Ammon's horn (tissue), 1 donor: Measurements from ENCODE around the gene ADCY1.

ENCODE experiments used
- DNase-seq: peaks from one replicate; pipeline ENCODE4 v3.0.0-alpha.2; 2016; ENCODE audit warnings: low spot score

ADCY1 gene

DNA sequence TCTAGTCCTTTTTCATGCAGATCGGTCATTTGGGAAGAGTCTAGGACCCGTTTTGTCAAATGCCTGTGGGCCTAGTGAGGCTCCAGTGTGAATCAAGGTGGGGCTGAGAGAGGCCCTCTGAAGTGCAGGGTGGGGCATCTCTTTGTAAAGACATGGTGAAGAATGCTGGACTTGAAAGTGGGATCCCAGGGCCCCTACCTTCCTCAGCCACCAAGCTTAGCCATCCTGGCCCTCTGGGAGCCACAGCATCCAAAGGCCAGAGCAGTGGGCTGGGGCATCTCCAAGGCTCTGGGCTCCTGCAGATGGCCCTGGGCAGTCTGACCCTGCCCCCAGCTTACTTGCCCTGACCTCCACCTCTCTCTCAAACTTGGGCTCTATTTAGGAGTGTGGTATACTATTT is 78.5 kb downstream of the ADCY1 start:
- no peak for DNase-seq

DNA sequence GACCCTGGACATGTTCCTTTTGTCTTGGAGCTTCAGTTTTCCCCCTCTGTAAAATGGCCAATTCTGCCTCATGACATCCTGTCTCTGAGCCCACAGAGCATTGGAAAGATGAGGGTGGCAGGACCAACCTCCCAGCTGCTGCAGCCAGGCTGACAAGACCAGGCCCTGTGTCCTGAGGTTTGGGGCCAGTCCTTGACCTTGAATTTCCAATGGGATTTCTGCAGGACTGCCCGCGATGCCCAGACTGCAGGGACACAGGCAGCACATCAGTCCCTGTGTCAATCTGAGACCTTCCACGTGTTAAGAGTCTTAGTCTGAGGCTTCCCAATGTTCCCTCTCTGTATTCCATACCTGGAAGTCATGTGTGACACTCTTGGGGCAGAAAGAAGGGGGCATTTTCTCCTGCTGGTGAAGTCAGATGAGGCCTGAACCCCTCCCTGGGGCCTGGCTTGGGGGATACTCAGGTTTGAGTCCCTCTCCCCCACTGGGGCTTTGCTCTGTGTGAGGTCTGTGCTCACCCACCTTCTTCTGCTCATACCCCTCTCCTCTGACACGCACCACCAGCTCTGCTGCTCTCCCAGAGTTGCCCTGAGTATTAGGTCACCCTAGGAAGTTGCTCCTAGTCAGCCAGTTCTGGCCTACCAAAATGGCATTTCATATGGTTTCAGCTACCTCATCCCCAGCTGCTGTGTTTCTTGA is 79.2 kb downstream of the ADCY1 start:
- DNase-seq = no peak

DNA sequence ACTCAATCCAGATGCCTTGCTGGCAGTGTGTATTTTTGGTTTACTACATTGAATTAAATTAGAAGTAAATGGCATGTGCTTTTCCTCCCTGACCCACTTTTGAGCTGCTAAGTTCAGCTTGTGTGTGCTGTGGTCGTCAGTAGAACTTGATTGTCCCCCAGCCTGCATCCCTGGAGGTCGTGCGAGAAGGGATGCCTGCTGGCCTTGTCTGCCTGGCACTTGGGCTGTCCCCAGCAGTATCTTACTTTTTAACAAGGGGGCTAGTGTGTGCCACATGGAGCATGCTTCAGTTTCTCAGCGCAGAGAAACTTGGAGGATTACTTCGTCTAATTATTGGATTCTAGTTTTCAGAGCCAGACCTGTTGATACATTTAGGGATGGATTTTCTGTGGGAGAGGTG is 80.2 kb downstream of the ADCY1 start:
- no peak for DNase-seq

DNA sequence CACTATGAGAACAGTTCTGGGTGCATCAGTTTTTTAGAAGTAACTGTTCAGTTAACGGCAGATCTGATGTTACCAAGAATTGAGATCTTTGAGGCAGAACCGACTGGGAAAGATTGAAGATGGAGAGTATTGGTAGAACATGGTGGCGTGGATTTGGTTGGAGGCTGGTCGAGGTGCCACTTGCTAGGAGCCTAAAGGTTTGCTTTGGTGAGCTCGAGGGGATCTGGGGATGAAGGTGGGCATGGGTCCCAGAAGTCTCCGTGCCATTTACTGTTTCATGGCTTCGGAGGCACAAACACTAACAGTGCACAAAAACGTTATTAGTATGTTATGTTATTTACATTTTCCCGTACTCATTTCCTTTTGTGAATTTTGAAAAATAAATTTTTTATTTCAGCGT is 81.4 kb downstream of the ADCY1 start:
- no peak for DNase-seq

DNA sequence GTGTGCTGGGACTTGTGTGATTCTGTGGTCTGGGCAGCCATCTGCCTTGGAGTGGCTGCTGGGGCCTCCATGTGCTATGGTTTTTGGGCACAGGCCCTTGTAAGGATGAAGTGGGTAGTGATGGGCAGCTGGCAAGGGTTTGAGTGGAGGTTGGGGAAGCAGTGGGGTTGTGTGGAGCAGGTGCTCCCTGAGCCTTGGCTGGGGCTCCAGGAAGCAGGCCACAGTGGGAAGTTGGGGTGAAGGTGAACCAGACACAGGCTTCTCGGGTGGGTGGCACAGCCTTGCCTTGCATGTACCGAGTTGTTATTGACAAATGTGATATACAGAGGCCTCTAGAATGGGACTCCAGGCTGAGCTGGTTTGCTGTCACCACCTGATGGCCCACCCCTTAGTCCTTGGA is 82.3 kb downstream of the ADCY1 start:
- no peak for DNase-seq

DNA sequence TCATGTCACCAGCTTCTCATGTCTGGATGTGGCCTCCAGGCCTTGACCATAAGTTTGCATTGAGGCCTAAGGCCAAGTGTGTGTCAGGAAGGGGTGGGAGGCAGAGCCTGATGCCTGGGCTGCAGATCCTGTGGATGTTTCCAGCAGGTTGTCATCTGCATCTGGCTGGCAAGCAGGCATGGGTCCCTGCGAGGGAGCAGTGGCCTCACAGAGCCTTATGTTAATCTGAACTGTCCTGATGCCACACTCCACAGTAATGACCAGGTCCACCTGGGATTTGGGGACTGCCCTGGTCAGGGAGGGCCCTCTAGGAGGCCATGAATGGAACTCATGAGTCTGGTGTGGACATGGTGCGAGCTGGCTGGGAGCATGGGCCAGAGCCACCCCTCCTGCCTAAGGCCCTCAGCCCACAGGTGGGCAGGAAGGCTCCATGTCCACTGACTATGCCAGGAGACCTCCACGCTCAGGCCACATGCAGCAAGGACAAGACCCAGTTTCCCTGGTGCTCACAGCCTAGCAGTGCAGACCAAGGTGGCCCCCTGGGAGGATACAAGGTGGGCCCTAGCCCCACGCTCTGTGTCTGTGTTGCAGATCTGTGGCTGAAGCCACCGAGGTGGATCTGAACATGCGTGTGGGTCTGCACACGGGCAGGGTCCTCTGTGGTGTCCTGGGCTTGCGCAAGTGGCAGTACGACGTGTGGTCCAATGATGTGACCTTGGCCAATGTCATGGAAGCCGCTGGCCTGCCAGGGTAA is 83.1 kb downstream of the ADCY1 start:
- no peak for DNase-seq

DNA sequence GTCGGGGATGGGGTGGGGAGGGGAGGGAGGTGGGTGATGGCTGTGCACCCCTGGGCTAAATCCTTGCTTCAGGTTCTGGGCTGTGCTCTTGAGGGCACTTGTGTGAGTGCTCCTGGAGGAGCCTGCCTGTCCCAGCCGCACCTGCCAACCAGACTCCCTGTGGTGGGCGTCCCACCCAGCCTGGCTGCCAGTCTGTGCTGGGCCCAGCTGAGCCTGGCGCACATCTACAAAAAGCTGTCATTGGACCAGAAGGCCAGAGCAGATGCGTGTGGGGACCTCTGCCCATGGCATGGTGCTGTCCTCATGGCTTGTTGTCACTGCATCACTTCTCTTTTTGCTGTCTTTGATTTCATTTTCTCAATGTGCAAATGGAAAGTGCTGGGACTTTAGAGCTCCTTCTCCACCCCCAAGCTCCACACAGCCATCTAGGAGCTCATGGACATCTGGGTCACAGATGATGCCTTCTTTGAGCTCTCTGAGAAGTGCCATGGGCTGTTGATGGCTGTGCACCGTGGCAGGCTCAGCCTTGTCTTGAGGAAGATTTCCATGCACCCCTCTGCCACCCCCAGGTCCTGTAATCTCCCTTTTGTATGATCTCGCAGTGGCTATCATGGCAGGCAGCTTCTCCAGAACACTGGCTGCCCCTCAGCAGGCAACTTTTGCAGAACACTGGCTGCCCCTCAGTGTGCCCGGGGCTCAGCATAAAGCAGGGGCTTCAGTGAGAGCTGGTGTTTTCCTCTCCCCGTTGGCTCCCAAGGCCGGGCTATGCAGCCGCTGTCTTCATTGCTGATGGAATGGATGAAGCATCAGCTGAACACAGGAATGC is 83.9 kb downstream of the ADCY1 start:
- DNase-seq = no peak

DNA sequence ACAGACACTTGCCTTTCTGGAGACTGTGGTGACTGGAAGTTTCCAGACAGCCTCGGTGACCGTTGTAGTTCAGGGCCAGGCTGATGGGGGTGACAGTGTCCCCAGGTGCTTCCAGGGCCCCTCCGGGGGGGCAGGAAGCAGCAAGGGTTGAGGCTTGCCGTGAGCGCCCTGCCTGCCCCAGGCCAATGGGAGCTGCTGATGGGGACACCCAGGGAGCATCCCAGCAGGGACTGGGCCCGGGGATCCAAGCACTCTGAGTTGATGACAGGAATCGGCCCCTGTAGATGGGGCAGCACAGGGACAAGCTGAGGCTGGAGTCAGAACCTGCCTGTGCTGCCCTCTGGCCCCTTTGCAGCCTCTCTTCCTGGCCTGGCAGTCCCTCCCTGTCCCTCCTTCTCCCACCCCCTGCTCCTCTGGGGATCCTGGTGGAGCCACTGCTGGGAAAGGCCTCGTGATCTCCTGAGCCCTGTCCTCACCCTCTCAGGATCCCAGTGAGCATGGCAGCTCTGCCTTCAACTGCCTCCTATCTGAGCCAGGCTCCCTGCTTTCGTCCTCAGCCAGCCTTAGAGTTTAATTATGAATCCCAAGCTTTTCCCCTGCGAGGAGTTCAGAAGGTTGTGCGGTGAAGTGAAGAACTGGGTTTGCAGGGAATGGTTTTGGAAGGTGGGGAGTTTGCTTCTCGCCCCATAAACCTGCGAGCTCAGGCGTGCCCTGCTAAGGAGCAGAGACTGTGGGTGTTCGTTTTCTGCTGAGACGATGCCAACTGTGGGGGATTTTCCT is 84.7 kb downstream of the ADCY1 start:
- no peak for DNase-seq

DNA sequence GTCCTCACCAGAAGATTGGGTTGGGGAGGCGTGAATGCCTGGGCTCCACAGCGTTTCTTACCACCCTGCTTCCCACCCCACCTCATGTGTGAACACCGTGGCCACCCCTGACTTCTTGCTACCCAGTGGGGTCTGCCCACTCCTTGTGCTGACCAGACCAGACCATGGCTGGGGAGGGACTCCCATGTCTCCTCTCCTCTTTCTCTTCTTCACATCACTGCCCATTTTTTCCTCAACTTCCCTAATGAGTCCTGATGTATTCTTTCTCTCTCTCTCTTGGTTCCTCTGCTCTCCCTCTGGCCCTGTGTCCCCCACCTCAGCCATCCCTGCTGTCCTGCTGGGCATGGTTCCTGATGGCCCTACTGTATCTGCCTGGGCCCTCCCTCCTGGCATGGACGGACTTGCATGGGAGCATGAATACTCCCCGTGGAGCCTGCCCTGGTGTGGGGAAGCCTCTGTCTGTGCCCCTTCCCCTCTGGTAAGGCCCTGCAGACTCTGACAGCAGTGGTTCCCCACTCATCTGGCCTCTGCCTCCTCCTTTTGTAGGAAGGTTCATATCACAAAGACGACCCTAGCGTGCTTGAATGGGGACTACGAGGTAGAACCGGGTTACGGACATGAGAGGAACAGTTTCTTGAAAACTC is 85.5 kb downstream of the ADCY1 start:
- DNase-seq = no peak

DNA sequence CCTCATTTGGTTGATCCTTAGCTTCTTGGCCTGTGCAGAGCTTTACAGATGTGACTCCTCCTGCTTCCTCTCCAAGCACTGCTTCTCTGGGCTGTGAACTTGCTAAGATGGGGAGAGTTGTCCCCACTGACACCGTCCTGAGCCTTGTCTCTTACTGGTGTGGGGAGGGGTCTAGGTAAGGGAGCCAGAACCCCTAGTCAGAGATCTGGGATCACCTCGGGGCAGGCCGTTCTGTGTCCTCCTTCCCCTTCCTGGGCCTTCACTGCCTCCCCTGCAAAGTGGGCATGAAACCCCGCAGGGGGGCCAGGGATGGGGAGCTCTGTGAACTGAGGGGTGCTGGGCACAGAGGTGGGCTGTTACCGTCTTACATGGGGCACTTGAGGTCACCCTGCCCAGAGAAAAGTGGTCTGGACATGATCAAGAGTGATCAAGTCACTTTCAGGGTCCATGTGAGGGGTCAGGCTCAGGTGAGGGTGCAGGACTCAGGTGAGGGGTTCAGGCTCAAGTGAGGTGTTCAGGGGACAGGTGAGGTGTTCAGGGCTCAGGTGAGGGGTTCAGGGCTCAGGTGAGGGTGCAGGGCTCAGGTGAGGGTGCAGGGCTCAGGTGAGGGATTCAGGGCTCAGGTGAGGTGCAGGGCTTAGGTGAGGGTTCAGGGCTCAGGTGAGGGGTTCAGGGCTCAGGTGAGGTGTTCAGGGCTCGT is 86.2 kb downstream of the ADCY1 start:
- no peak for DNase-seq

DNA sequence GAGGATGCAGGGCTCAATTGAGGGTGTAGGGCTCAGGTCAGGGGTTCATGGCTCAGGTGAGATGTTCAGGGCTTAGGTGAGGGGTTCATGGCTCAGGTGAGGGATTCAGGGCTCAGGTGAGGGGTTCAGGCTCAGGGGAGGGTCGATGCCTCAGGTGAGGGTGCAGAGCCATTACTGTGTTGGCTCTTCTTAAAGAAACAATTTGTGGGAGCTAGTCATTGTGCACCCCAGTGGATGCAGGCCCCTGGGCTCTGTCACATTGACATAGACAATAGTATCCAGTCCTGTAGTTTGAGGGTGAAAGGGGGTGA is 86.7 kb downstream of the ADCY1 start:
- DNase-seq = no peak

DNA sequence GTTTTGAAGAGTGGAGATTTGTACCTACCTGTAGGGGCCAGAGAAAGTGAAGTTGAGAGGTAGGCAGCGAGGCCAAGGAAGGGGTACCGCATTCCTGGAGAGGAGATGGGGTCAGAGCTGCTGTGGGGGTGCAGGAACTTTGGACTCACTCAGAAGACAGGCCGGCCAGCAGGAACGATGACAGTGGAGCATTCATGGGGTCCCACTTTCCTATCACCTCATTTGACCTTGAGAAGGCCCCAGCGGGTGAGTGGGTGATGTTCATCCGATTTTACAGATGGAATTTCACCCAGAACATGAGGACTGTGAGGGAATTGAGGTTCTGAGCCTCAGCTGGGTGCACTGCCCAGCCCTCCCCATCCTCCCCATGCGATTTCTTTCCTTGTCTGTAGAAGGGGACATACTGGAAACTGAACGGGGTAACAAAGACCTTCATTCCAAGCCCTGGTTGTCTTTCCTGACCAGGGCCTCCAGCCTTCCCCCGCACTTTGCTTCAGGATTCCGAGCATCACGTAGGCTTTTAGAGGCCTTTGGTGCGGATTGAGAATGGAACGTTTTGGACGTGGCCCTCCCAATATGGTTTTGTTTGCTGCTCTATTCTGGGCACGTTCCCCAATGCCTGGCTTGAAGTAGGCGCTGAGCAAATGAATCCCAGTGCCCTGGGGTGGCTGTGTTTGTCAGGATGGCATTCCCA is 87.3 kb downstream of the ADCY1 start:
- peak; percentile 22 for DNase-seq

DNA sequence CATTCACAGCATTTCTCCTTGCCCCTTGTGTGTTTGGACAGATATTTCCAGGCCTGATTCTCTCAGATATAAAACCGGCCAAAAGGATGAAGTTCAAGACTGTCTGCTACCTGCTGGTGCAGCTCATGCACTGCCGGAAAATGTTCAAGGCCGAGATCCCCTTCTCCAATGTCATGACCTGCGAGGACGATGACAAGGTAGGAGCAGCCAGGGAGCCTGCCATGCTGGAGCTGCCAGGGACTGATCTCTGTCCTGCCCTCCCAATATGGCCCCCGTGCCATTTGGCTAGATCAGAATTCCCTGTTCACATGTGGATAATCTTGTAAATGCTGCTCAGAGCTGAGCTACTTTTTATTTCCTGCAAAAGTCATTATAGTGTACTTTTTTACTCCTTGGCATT is 87.8 kb downstream of the ADCY1 start:
- no peak for DNase-seq

DNA sequence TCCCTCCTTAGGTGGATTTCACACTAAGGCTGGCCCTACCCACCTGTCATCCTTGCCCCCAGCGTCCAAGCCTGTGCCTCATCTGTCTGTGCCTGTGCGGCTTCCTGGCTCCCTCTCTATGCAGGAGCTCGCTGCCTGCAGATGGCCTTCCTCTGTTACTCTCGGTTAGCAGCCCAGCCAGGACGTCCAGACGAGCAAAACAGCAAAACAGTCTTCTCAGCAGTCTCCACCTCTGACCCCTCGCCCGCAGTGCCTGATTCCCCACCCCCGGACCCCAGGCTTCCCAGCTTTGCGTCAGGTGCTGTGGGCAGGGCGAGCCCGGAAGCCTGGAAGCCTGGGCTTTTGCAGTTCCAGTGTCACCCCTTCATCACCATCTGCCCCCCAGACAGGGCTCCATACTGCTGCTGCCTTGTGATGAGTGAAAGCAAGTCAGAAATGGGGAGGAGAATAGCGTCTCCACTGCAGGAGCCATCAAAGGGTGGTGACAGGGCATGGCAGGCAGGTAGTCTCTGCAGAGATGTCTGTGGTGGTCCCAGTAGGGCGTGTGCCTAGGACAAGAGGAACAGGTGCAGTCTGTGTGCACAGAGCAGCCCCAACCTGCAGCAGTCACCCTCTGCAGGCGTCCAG is 88.5 kb downstream of the ADCY1 start:
- no peak for DNase-seq

DNA sequence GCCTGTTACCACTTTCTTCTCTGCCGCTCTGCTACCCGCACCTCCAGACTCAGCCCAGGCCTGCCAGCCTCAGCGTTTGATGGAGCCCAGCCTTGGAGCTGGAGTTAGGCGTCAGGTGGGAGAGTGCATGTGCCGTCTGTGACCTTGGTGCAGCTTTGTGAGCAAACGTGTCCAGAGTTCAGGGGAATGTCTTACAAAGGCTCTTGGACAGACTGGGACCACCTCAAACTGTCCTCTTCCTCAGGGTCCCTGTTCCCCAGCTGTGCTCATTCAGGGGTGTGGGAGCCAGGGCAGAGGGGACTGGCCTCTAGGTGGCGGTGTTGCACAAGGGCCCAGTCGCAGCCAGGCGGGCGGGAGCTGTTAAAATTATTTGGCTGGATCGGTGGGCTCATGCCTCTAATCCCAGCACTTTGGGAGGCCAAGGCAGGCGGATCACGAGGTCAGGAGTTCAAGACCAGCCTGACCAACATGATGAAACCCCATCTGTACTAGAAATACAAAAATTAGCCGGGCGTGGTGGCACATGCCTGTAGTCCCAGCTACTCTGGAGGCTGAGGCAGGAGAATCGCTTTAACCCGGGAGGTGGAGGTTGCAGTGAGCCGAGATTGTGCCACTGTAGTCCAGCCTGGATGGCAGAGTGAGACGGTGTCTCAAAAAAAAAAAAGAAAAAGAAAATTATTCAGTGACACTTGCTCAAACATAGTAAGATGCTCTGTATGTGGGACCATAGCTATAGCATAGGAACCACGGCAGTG is 89.2 kb downstream of the ADCY1 start:
- no peak for DNase-seq

DNA sequence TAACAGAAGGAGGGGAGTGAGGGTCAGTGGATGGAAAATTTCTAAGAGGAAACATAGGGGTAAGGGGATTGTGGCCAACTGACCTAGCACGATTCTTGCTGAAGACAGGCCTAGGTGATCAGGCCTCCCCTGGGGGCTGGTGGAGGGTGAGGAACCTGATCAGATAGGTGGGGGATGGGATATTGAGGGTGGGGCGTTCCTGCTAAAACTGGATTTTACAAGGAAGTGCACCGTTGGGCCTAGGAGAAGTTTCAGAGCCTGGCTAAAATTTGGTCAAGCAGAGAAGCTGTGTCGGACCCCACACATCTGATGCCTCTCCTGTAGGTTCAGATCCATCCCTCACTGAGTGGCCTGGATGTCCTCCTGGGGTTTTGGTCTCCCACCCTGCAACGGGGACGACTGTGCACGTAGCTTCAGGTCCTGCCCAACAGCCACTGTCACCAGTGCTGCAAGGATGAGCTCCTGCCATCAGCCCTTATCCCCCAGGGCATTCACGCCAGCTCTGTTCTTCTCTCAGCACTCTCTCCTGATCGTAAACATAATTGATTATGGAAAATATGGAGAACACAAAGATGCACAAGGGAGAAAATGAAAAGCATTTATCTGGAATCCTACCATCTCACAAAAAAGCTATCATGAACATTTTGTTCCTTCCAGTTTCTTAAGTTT is 89.9 kb downstream of the ADCY1 start:
- no peak for DNase-seq

DNA sequence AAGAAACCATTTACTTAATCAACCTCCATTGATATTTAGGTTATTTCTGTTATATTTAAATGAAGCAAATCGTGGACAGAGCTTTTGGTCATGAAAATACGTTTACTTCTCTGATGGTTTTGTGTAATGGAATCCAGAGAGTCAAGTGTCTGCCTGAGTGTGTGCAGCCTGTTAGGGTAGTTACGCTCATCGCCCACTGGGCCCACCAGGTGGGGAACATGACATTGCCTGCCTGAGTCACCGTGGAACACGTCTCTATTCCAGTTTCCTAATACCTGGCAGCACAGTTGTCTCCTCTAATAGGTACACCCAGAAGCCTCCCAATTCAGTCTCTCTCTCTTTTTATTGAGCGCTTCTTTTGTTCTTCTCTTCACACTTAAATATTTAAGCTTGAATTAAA is 91.0 kb downstream of the ADCY1 start:
- DNase-seq = no peak

DNA sequence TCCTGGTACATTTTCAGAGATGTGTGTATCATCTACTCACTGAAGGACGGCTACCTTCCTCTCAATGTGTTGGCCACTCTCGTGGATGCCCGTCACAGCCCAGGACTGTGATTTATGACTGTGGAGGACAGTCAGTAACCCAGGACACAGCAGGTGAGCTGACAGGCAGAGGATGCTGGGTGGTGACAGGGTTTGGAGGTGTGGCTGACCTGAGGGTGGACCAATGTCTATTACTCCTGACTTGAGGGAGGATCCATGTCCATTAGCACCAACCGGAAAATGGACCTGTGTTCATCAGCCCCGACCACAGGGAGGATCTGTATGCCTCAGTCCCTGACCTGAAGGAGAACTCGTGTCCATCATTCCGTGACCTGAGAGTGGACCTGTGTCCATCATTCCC is 96.1 kb downstream of the ADCY1 start:
- DNase-seq = no peak

DNA sequence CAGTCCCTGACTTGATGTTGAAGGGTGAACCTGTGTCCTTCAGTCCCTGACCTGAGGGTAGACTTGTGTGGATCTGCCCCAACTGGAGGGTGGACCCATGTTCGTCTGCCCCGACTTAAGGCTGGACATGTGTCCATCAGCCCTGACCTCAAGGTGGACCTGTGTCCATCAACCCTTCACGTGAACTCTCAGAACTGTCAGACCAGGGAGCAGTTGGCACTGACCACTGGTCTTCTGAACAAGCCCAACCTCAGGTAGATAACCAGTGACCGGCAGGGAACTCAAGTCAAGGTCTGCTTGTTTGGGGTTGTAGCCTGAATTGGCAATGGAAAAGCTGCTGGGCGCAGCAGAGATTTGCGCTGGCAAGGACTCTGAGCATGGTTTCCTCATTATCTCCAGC is 96.5 kb downstream of the ADCY1 start:
- no peak for DNase-seq
